Omental fat pad (tissue), 4 donors: Measurements from ENCODE around the gene NPAS1. TPM values are rescaled to one million over a fixed set of nuclear protein-coding genes. Genes with fewer than 3 reads are reported as not detected.
"Not testable (repeated sequence)": the region's sequence is repeated elsewhere in the genome, so short reads cannot be mapped to it uniquely, and the experiment has no call there.

Source experiments
- ATAC-seq: fragments of 150-250 bp; one replicate; pipeline ENCODE4 v1.9.1; 2016; ENCODE audit warnings: mild to moderate bottlenecking, moderate library complexity; ENCODE audit not compliant: low FRiP score
- DNase-seq: peaks from one replicate; pipeline ENCODE4 v3.0.0-alpha.2; 2019; ENCODE audit warnings: low spot score
- total RNA-seq, 4 donors: library from RNA; depleted of rRNA; stranded (reverse); fragments of >200 nt; gene quantifications; one replicate each; pipeline ENCODE4 v1.1.0, GENCODE V29; 2016
- TF ChIP-seq, protein P1 (sequence below), 3 donors: fragments of 450-650 bp; IDR thresholded peaks; one replicate each; pipeline ENCODE4 v1.5.1; 2016 to 2017; ENCODE audit warnings: antibody characterized with exemption in 3 of 3, mild to moderate bottlenecking in 3 of 3, moderate library complexity in 2 of 3

NPAS1 gene
- total RNA-seq, 4 donors from 2014 or later: 1.3 to 1.4 TPM; not detected in 2

DNA sequence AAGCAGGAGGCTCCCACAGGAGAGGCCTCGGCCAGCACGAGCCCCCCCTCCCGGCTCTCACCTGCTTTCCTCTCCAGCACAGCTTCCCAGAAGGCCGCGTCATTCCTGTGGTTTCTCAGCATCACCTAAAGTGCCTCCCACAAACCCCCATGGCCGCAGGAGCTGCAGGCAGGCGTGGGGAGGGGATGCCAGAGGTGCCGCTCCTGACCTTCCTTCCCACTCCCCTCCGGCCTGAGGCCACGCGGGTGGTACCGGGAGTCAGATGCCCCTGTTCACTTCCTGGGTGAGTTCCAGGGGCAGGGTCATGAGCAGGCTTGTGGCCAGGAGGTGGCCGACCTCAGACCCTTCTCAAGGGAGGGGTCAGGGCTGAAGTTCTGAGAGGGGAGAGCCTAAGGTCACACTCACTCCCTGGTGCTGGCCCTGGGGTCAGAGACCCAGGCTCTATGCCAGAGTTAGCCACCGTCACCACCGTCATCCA, 14.4 kb upstream of the NPAS1 start:
- no peak for DNase-seq
- no peak for ATAC-seq
- TF ChIP-seq, protein P1, sequence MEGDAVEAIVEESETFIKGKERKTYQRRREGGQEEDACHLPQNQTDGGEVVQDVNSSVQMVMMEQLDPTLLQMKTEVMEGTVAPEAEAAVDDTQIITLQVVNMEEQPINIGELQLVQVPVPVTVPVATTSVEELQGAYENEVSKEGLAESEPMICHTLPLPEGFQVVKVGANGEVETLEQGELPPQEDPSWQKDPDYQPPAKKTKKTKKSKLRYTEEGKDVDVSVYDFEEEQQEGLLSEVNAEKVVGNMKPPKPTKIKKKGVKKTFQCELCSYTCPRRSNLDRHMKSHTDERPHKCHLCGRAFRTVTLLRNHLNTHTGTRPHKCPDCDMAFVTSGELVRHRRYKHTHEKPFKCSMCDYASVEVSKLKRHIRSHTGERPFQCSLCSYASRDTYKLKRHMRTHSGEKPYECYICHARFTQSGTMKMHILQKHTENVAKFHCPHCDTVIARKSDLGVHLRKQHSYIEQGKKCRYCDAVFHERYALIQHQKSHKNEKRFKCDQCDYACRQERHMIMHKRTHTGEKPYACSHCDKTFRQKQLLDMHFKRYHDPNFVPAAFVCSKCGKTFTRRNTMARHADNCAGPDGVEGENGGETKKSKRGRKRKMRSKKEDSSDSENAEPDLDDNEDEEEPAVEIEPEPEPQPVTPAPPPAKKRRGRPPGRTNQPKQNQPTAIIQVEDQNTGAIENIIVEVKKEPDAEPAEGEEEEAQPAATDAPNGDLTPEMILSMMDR (IDR thresholded peaks at IDR 0.05): no peak

DNA sequence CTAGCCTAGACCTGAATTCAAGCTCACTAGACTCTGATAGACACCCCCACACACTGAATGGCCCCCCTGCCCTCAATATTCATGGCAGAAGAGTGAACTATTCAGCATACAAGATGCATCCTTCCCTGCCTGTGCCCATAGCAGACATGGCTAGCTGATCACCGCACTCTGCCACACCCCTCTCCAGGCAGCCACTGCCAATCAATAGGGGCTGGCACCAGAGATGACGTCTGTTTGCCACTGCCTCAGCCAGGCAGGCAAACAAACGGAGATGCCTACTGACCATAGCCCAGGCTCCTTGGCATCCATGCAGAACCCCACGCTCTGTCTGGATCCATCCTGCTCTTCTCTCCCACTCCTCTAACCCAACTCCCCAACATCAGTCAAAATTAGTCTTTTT, 13.8 kb upstream of the NPAS1 start:
- DNase-seq: no peak
- no peak for ATAC-seq
- TF ChIP-seq, protein P1 (IDR thresholded peaks at IDR 0.05): no peak

DNA sequence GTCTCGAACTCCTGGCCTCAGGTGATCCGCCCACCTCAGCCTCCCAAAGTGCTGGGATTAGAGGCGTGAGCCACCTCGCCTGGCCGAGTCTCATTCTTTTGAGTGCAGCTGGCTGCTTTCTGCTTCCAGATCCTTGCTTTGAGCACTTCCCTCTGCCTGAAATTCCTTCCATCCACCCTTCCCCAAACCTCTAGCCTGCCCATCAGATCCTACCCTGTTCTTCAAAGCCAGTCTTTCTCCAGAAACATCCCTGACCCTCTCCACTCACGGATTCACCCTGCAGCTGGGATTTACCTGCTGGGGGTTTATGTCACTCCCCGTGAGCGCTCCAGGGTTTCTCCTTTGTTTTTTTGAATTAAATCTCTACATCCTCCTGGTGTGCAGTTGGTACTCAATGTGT, 13.1 kb upstream of the NPAS1 start:
- ATAC-seq: no peak
- TF ChIP-seq, protein P1 (IDR thresholded peaks at IDR 0.05): no peak
- no peak for DNase-seq

DNA sequence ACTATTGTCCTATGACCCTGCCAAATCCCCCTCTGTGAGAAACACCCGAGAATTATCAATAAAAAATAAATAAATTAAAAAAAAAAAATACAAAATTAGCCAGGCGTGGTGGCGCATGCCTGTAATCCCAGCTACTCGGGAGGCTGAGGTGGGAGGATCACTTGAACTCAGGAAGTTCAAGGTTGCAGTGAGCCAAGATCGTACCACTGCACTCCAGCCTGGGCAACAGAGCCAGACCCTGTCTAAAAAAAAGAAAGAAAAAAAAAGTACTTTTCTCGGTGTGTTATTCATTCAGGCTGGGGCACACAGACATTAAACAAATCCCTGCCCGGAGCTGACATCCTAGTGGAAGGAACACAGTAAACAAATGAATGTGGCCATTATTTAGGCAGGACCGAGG, 9.1 kb upstream of the NPAS1 start:
- not testable (repeated sequence) for DNase-seq, ATAC-seq

DNA sequence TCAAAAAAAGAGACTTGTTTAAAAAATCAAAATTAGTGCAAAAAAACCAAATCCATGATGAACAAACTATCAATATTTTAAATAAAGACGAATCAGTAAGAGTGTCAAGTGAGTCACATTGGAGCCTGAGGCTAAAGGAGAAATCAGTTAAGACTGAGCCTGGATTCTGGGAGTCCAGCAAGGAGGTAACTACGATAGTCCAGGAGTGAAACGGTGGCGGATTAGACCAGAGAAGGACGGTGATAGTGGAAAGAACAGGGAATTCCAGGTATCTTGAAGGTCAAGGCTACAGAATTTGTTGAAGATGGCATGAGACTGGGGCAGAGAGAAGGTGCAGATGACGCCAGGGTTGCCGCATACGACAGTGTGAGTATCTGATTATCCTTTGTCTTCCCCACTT, 7.0 kb upstream of the NPAS1 start:
- no peak for DNase-seq
- TF ChIP-seq, protein P1 (IDR thresholded peaks at IDR 0.05): no peak
- ATAC-seq: no peak

DNA sequence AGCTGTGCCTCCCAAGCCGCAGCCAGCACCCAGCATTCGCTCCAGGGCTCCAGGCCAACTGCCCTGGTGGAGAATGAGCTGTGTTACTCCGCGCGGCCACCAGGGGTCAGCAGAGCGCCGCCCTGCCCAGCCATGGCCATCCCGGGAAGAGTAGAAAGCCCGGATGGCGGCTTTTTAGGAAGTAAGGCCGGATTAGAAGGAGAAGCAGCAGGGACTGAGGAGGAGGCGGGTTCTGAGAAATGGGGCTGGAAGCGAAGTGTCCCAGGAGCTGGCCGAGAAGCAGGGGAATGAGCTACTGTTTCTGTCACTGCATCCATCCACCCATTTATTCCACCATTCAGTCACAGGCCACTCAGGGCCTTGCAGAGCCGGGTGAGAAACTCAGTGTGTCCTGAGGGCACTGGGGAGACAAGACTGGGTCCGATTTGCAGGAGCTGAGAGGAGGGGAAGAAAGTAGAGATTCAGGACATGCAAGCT, 6.6 kb upstream of the NPAS1 start:
- TF ChIP-seq, protein P1 (IDR thresholded peaks at IDR 0.05): peak in 2 of 3 donors; percentile 76 to 80
- ATAC-seq (peak; percentile 97), DNase-seq (peak; percentile 74)

DNA sequence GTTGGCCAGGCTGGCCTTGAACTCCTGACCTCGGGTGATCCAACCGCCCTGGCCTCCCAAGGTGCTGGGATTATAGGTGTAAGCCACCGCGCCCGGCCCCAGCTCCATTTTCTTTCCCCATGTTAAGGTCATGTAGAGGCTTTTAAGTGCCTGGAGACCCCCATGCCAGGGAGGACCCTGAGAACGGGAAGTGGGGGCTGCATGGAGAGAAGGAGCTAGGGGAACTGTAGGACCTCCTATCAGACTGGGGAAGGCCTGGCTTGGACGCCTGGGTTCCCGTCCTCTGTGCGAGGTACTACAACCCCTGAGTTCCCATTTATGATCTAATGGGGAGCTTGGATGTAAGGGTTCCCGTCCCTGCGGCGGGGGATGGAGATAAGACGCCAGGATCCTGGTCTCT, 714 bp upstream of the NPAS1 start:
- TF ChIP-seq, protein P1 (IDR thresholded peaks at IDR 0.05): no peak
- ATAC-seq (no peak), DNase-seq (no peak)
